HG03095 (cell line): ENCODE results near the gene TMEM200A.
"Not testable (repeated sequence)": the region's sequence is repeated elsewhere in the genome, so short reads cannot be mapped to it uniquely, and the experiment has no call there.

Source experiments
- ATAC-seq: cut with Tn5 transposase; IDR thresholded peaks from one replicate; pipeline ENCODE4 v1.9.1; 2021; ENCODE audit warnings: moderate library complexity; ENCODE audit not compliant: unreplicated experiment

Gene TMEM200A

GRCh38 chr6:130365166-130366106 is at the start of gene TMEM200A:
Gene TMEM200A (plus strand): TSS chr6:130366017. CDS start chr6:130440423, 74,406 bp downstream.
- peak; percentile 63 for ATAC-seq

- ATAC-seq: no peak
Observed at GRCh38 chr6:130320908-130321307, 44.9 kb upstream of the TMEM200A start.

GRCh38 chr6:130322673-130323268 is 43.0 kb upstream of the TMEM200A start:
- ATAC-seq: no peak

DNA sequence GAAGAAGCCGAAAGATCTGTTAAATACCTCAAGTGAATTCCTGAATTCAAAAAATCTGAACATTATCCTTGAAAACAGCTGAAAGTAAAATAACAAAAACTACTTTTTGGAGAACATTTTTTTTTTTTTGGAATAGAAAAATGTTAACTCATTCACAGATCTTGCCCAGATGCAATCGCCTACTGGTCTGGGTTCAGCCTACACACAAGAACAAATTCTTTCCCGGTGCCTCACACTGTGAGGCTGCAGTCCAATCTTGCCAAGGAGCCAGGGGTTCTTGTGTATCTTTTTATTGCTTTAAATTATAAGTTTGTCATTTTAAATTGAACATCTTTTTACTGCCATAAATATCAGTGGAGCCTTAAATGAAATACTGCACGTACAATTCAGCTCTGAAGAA is 41.2 kb upstream of the TMEM200A start:
- no peak for ATAC-seq

GRCh38 chr6:130326496-130326895 is 39.3 kb upstream of the TMEM200A start:
- no peak for ATAC-seq

- no peak for ATAC-seq
Observed at GRCh38 chr6:130337534-130337933, 28.3 kb upstream of the TMEM200A start.

- not testable (repeated sequence) for ATAC-seq
Observed at GRCh38 chr6:130346324-130346723, 19.5 kb upstream of the TMEM200A start.

- no peak for ATAC-seq
Observed at GRCh38 chr6:130354322-130354721, 11.5 kb upstream of the TMEM200A start.

GRCh38 chr6:130355572-130355971 is 10.2 kb upstream of the TMEM200A start:
- ATAC-seq: no peak

DNA sequence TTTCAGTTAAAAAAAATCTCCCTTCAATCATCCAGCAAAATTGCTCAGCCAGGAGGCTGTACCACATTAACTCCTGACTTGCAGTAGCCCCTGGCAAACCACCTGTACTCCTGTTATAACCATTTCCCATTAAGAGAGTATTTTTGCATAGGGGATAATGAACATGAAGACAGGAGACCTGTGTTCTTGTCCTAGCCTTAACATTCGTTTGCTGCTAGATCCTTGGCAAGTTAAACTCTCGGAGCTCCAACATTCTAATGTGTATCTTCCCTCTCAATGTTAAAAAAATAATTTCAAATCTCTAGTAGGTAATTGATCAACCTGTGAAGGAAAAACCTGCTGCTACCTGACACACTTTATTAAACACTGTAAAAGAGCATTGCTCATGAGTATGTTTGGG is 8.4 kb upstream of the TMEM200A start:
- no peak for ATAC-seq

GRCh38 chr6:130359736-130360135 is 6.1 kb upstream of the TMEM200A start:
- no peak for ATAC-seq

- no peak for ATAC-seq
Observed at GRCh38 chr6:130362128-130362527, 3.7 kb upstream of the TMEM200A start.

DNA sequence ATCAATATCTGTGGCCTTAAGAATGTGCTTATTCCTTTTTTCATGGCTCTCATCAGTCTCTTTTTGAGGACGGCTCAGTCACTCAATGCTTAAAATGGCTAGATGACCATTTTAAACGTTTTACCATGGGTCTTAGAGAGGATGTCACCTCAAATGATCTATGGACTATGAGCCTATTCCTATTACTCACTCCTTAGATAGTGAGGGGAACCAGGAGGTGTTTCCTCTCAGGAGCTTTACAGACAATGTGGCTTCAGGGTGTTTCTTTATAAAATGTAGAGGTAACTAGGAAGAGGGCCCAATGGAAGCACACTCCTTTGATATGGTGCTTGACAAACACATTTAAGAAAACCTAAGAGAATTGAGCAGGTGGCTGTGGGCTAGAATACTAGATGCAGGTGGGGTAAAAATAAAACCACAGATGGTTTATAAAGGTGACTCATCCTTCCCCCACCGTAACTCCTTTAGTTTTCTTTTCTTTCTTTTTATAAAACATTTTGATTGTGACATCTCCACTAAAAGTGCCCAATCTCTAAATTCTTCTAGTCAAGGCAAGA is 1.5 kb upstream of the TMEM200A start:
- ATAC-seq: no peak

- peak; percentile 26 for ATAC-seq
Observed at GRCh38 chr6:130366107-130367005, 539 bp downstream of the TMEM200A start.

DNA sequence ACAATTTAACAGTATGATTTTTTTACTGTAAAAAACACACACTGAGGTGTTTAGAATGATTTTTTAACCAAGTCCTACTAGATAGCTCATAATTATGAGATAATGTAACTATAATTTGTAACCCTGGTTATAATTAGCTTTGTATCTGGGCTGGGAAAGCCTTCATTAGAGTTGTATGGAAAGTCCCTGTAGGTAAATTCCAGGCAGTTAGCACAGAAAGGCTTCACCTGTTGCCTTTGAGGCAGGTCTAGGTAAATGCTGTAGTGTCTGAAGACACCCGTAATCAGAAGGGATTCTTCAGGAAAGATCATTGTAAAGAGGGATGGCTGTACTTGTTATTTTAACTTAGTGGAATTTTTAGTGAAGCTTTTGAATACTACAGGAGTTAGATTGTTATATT is 1.9 kb downstream of the TMEM200A start:
- ATAC-seq: no peak

GRCh38 chr6:130368576-130368975 is 2.8 kb downstream of the TMEM200A start:
- ATAC-seq: no peak

DNA sequence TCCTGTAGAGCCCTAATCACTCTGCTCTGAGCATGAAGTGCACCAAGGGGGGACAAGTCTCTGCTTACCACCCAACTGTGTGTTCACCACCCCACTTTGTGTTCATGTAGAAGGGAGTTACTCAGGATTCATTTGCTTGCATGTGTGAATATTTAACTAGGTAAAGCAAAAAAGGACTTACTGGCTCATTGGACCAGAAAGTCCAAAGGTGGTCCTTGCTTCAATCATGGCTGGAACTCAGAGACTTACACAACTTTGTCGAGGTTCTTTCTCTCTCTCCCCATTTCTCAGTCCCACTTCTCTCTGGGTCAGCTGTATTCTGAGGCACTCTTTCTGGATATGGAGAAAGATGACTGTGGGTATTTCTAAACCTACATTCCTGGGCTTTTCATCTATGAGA is 4.0 kb downstream of the TMEM200A start:
- ATAC-seq: no peak

- ATAC-seq: no peak
Observed at GRCh38 chr6:130371921-130372420, 6.2 kb downstream of the TMEM200A start.

DNA sequence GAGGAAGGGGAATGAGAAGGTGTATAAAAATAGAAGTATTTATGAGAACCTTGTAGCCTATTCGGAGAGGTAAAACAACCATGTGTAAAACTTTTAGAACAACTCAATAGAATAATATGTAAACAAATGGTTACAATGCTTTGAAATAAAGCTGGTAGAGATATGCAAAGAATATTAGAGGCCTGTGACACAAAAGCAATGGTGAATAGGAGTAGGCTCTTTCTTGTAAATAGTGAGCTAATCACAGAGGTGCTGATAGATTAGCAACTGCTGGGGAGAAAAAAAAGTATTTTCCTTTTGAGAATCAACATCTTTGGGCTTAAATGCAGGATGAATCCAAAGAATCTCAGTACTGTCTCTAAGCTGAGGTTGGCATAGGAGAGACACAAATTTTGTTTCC is 7.0 kb downstream of the TMEM200A start:
- ATAC-seq: no peak

GRCh38 chr6:130373992-130374391 is 8.2 kb downstream of the TMEM200A start:
- ATAC-seq: no peak

DNA sequence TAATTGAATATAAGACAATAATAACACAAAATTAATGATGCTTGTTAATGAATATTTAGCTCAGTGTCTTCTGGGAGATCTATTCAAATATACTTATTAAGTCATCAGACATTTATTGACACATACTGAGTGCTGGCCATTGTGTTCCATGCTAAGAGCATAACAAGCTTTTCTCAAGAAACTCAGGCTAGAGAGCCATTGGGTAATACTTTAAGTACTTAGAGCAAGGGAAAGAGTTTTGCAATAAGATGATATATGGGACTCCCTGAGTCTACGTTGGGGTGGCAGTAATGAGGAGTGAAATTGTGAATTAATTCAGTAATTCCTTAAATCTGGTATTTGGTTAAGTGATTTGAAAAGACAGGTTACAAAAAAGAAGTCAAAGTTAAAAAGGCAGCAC is 11.1 kb downstream of the TMEM200A start:
- no peak for ATAC-seq
